22Rv1 (cell line): ENCODE data around the gene NDRG3.

Source experiments
- ZFX ChIP-seq: fragments of 450-650 bp; IDR thresholded peaks from 2 replicates; pipeline ENCODE4 v1.6.1; 2017; ENCODE audit warnings: antibody characterized with exemption, borderline replicate concordance
- TF ChIP-seq, protein P1 (sequence below): fragments of 450-650 bp; IDR thresholded peaks from 2 replicates; pipeline ENCODE4 v1.5.1; 2017; ENCODE audit warnings: mild to moderate bottlenecking

- TF ChIP-seq, protein P1, sequence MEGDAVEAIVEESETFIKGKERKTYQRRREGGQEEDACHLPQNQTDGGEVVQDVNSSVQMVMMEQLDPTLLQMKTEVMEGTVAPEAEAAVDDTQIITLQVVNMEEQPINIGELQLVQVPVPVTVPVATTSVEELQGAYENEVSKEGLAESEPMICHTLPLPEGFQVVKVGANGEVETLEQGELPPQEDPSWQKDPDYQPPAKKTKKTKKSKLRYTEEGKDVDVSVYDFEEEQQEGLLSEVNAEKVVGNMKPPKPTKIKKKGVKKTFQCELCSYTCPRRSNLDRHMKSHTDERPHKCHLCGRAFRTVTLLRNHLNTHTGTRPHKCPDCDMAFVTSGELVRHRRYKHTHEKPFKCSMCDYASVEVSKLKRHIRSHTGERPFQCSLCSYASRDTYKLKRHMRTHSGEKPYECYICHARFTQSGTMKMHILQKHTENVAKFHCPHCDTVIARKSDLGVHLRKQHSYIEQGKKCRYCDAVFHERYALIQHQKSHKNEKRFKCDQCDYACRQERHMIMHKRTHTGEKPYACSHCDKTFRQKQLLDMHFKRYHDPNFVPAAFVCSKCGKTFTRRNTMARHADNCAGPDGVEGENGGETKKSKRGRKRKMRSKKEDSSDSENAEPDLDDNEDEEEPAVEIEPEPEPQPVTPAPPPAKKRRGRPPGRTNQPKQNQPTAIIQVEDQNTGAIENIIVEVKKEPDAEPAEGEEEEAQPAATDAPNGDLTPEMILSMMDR: no peak
- TF ChIP-seq ZFX: no peak
Observed at GRCh38 chr20:36786246-36786645, 40.4 kb upstream of the NDRG3 start.
